GM20000 (cell line): Measurements from ENCODE around the gene AGMO.

Experiments
- DNase-seq: peaks from one replicate; pipeline ENCODE4 v3.0.0; 2012; ENCODE audit warnings: low spot score
- CTCF ChIP-seq: IDR thresholded peaks from 2 replicates; pipeline ENCODE4 v1.5.1; 2012; ENCODE audit warnings: mild to moderate bottlenecking, control low read depth; ENCODE audit errors: extremely low read depth, missing control alignments

Gene AGMO

GRCh38 chr7:15560968-15561367, 847 bp downstream of the AGMO start:
- TF ChIP-seq CTCF = no peak
- no peak for DNase-seq

- no peak for TF ChIP-seq CTCF
- DNase-seq = no peak
These were observed 2.3 kb downstream of the AGMO start for GRCh38 chr7:15559416-15559928.

GRCh38 chr7:15558756-15559155, 3.1 kb downstream of the AGMO start:
- TF ChIP-seq CTCF = no peak
- DNase-seq = no peak

GRCh38 chr7:15557686-15558085, 4.1 kb downstream of the AGMO start:
- no peak for TF ChIP-seq CTCF
- no peak for DNase-seq

GRCh38 chr7:15557186-15557585, 4.6 kb downstream of the AGMO start:
- TF ChIP-seq CTCF = no peak
- no peak for DNase-seq

GRCh38 chr7:15556339-15557105, 5.3 kb downstream of the AGMO start:
- no peak for DNase-seq
- TF ChIP-seq CTCF = no peak

GRCh38 chr7:15555381-15555859, 6.4 kb downstream of the AGMO start:
- no peak for TF ChIP-seq CTCF
- no peak for DNase-seq
